ENCODE results near the gene KCTD15. TPM values are rescaled to one million over a fixed set of nuclear protein-coding genes. Genes with fewer than 3 reads are reported as not detected.

KCTD15 gene, protein sequence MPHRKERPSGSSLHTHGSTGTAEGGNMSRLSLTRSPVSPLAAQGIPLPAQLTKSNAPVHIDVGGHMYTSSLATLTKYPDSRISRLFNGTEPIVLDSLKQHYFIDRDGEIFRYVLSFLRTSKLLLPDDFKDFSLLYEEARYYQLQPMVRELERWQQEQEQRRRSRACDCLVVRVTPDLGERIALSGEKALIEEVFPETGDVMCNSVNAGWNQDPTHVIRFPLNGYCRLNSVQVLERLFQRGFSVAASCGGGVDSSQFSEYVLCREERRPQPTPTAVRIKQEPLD
- total RNA-seq (2014; rRNA removed; shearing (Covaris generic)), result 21.3 and 23.5 TPM in 2 replicates
- 29.2 and 31.1 TPM in 2 replicates for total RNA-seq (2022)
- percentile 57 among the genes with signal in this experiment for Bru-seq, nascent RNA
- BruChase-seq, experiment 1, labeled RNA remaining after a 6-hour chase, result percentile 65 among the genes with signal in this experiment
- percentile 70 among the genes with signal in this experiment for BruChase-seq, experiment 2, labeled RNA remaining after a 2-hour chase
- long read RNA-seq, partial matches to known transcripts, result 8 of 30 reads
- long read RNA-seq, other reads (novel, unspliced or antisense), result 20 of 30 reads

DNA sequence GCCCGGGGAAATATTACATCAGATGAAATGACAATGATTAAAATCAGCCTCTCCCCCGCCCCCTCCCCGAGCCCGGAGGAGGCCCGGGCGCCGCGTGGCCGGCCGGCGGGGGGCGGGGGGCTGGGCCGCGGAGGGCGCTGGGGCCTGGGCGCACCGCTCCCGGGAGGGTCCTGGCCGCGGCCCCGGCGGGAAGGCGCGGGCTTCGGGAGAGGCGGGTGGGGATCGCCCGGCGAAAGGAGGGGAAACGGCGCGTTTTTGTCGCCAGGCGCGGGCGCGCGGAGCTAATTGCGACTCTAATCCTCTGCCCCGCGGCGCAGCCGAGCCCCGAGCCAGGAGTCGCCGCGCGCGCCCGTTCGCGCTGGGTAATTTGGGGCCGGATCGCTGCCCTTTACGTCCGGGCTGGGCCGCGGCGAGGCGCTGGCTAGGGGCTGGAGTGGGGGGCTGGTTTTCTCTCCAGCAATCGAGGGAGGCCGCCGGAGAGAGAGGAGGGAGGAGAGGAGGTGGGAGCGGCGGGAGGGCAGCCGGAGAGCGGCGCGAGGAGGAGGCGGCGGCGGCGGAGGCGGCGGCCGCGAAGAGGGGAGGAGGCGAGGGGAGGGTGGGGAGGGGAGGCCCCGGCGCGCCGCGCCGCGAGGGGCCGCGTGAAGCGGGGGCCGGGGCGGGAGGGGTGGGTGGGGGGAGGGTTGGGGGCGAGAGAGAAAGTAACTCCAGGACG lies at the start of gene KCTD15:
KCTD15 (plus strand) TSS at position 707 of the 712 bp plus-strand sequence. CDS start 3,585 bp downstream, outside the sequence.
- peak within 1 kb of the TSS; percentile 87 for H3K4me3 ChIP-seq (ENCODE audit: low read depth, low read length, poor library complexity, severe bottlenecking)
- POLR2A ChIA-PET, result interaction anchor here (0.7 to 1.7 kb wide), 3 partner anchors 23 to 425 kb away, joined by 3 to 4 read pairs (median 3); no protein-coding TSS in a partner anchor
- CTCF ChIA-PET (ENCODE audit: unreplicated experiment), result interaction anchor here (0.5 kb wide), 1 partner anchor 32 kb away, joined by 5 read pairs; no protein-coding TSS in a partner anchor
- no peaks in the 10 kb centered on the region for H3K9me3 ChIP-seq (ENCODE audit: low read length)
- no TSS peak for BruUV-seq (replicated peaks)
- peak within 1 kb of the TSS; percentile 91 for H3K27ac ChIP-seq (ENCODE audit: low read depth, low read length, poor library complexity, severe bottlenecking)
- intact Hi-C loops (cut with micrococcal nuclease; ENCODE audit: unreplicated experiment), result no loop called here
- peaks cover 12% of the 10 kb centered on the region for H3K4me1 ChIP-seq (ENCODE audit: insufficient read depth, low read length, poor library complexity, severe bottlenecking)
- H4K20me1 ChIP-seq (ENCODE audit: insufficient read depth, low read length), result no peaks in the 10 kb centered on the region
- TF ChIP-seq EZH2phosphoT487 (IDR thresholded peaks at IDR 0.05; ENCODE audit: borderline replicate concordance, low read depth, low read length), result no peak
- TF ChIP-seq, protein P1, sequence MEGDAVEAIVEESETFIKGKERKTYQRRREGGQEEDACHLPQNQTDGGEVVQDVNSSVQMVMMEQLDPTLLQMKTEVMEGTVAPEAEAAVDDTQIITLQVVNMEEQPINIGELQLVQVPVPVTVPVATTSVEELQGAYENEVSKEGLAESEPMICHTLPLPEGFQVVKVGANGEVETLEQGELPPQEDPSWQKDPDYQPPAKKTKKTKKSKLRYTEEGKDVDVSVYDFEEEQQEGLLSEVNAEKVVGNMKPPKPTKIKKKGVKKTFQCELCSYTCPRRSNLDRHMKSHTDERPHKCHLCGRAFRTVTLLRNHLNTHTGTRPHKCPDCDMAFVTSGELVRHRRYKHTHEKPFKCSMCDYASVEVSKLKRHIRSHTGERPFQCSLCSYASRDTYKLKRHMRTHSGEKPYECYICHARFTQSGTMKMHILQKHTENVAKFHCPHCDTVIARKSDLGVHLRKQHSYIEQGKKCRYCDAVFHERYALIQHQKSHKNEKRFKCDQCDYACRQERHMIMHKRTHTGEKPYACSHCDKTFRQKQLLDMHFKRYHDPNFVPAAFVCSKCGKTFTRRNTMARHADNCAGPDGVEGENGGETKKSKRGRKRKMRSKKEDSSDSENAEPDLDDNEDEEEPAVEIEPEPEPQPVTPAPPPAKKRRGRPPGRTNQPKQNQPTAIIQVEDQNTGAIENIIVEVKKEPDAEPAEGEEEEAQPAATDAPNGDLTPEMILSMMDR (conservative IDR thresholded peaks at IDR 0.05; ENCODE audit: low read length), result no peak
- H2AFZ ChIP-seq (ENCODE audit: low read length), result peak within 1 kb of the TSS; percentile 91
- H3K36me3 ChIP-seq (ENCODE audit: insufficient read depth, low read length), result peaks cover 18% of the 10 kb centered on the region; the same call in 1 of the 2 replicates
- DNase-seq (ENCODE audit: low spot score), result peak; percentile 71
- peak within 1 kb of the TSS; percentile 82 for H3K4me2 ChIP-seq (ENCODE audit: low read length)
- H3K9me2 ChIP-seq (ENCODE audit: insufficient read depth, low read length), result no peaks in the 10 kb centered on the region
- no peaks in the 10 kb centered on the region for H3K79me2 ChIP-seq (ENCODE audit: insufficient read depth, low read depth, low read length)

GRCh38 chr19:33747273-33747672 lies 49.4 kb upstream of the KCTD15 start:
- Histone ChIP-seq H3K9me3 (ENCODE audit: low read length) (no peaks in the 10 kb centered on the region), H2AFZ (ENCODE audit: low read length) (no peak overlapping the region), H3K4me2 (ENCODE audit: low read length) (no peak overlapping the region), H3K4me3 (ENCODE audit: low read depth, low read length, poor library complexity, severe bottlenecking) (no peak overlapping the region), H3K27ac (ENCODE audit: low read depth, low read length, poor library complexity, severe bottlenecking) (no peak overlapping the region), H3K79me2 (ENCODE audit: insufficient read depth, low read depth, low read length) (no peaks in the 10 kb centered on the region), H3K36me3 (ENCODE audit: insufficient read depth, low read length) (no peaks in the 10 kb centered on the region), H3K4me1 (ENCODE audit: insufficient read depth, low read length, poor library complexity, severe bottlenecking) (no peaks in the 10 kb centered on the region), H3K9me2 (ENCODE audit: insufficient read depth, low read length) (no peaks in the 10 kb centered on the region), H4K20me1 (ENCODE audit: insufficient read depth, low read length) (no peaks in the 10 kb centered on the region)
- TF ChIP-seq, protein P1 (conservative IDR thresholded peaks at IDR 0.05; ENCODE audit: low read length), result no peak
- TF ChIP-seq EZH2phosphoT487 (IDR thresholded peaks at IDR 0.05; ENCODE audit: borderline replicate concordance, low read depth, low read length), result no peak
- intact Hi-C loops (cut with micrococcal nuclease; ENCODE audit: unreplicated experiment), result no loop called here
- no peak for DNase-seq (ENCODE audit: low spot score)
- POLR2A ChIA-PET, result no interaction called here
- CTCF ChIA-PET (ENCODE audit: unreplicated experiment), result no interaction called here
- BruUV-seq (replicated peaks), result no TSS peak
